Hematopoietic multipotent progenitor cell treated with erythropoietin and hydrocortisone succinate and interleukin-3 and kit ligand, for 8 days (in vitro differentiated cells): ENCODE results near the gene C7orf57.
A peak's percentile ranks its signal among the peaks of the same experiment; 100 is the strongest.
"Not testable (repeated sequence)": the region's sequence is repeated elsewhere in the genome, so short reads cannot be mapped to it uniquely, and the experiment has no call there.

Source experiments
- DNase-seq: peaks from one replicate; pipeline ENCODE4 v3.0.0-alpha.2; 2015

The C7orf57 gene

GRCh38 chr7:48035301-48035966 is at the start of gene C7orf57:
Gene C7orf57 (plus strand): TSS chr7:48035543. CDS start chr7:48036309, 766 bp downstream.
- peak; percentile 44 for DNase-seq

GRCh38 chr7:47988496-47989386 is 46.6 kb upstream of the C7orf57 start:
- DNase-seq: peak; percentile 30

GRCh38 chr7:47989607-47990400 is 45.5 kb upstream of the C7orf57 start:
- DNase-seq: not testable (repeated sequence)

GRCh38 chr7:47990592-47990991 is 44.8 kb upstream of the C7orf57 start:
- no peak for DNase-seq

GRCh38 chr7:47991270-47991669 is 44.1 kb upstream of the C7orf57 start:
- DNase-seq: no peak

- DNase-seq: peak; percentile 88
Measured at GRCh38 chr7:47991741-47992311, 43.5 kb upstream of the C7orf57 start.

GRCh38 chr7:47992446-47992845 is 42.9 kb upstream of the C7orf57 start:
- no peak for DNase-seq

- no peak for DNase-seq
Measured at GRCh38 chr7:47999413-47999812, 35.9 kb upstream of the C7orf57 start.

- not testable (repeated sequence) for DNase-seq
Measured at GRCh38 chr7:48000164-48000563, 35.2 kb upstream of the C7orf57 start.

GRCh38 chr7:48004032-48004431 is 31.3 kb upstream of the C7orf57 start:
- DNase-seq: no peak

- DNase-seq: no peak
Measured at GRCh38 chr7:48004638-48005037, 30.7 kb upstream of the C7orf57 start.

GRCh38 chr7:48006866-48007265 is 28.5 kb upstream of the C7orf57 start:
- no peak for DNase-seq

- DNase-seq: no peak
Measured at GRCh38 chr7:48009257-48009656, 26.1 kb upstream of the C7orf57 start.

GRCh38 chr7:48009954-48010353 is 25.4 kb upstream of the C7orf57 start:
- no peak for DNase-seq

- no peak for DNase-seq
Measured at GRCh38 chr7:48011323-48011722, 24.0 kb upstream of the C7orf57 start.

- no peak for DNase-seq
Measured at GRCh38 chr7:48011951-48012350, 23.4 kb upstream of the C7orf57 start.

GRCh38 chr7:48016641-48017040 is 18.7 kb upstream of the C7orf57 start:
- DNase-seq: no peak

GRCh38 chr7:48017674-48018073 is 17.7 kb upstream of the C7orf57 start:
- no peak for DNase-seq

- DNase-seq: no peak
Measured at GRCh38 chr7:48025624-48026023, 9.7 kb upstream of the C7orf57 start.

- no peak for DNase-seq
Measured at GRCh38 chr7:48028938-48029337, 6.4 kb upstream of the C7orf57 start, which contains the start of gene SUN3. Gene SUN3 (minus strand): TSS chr7:48029107. CDS start chr7:48028938, 169 bp downstream.

GRCh38 chr7:48031111-48031510 is 4.2 kb upstream of the C7orf57 start:
- no peak for DNase-seq

- no peak for DNase-seq
Measured at GRCh38 chr7:48033922-48034321, 1.4 kb upstream of the C7orf57 start.

GRCh38 chr7:48035967-48036478 is 680 bp downstream of the C7orf57 start:
- no peak for DNase-seq
